DMS53 treated with DMSO at 0.1 percent for 48 hours (cell line): ENCODE data around the gene REEP3.

ENCODE experiments used
- DNase-seq: peaks from one replicate; lab custom pipeline; 2025; ENCODE audit not compliant: unreplicated experiment; lab: John Stamatoyannopoulos, UW

REEP3 gene

DNA sequence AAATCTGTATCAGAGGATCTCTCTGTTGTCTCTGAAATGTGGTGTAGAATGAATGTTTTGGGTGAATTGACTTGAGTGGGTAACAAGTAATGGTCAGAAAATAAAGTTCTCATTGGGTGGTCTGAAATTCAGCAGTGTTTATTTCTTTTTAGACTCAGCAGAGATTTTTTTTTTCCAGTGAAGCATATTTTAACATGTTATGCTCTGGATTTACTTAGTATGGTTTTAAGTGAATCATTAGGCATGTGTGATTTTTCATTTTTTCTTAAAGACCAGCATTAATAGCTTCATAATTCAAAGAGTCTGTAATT lies 63.5 kb downstream of the REEP3 start:
- no peak for DNase-seq

DNA sequence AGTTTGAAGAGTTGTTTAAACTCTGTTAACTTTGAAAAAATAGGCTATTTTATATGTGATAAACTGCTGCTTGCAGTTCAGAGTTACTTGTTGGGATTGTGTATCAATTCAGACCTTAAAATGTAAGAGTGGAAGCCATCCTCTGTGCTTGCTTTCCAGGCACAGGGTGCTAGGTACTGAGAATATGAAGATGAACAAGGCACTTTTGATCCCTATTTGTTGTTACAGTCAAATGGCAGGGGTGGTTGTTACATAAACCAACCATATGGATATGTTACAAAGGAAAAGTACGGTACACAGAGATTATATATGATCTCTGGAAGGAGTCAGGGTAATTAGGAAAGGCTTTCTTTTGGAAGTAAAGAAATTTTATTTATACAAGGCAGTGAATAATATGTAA lies 63.8 kb downstream of the REEP3 start:
- DNase-seq, result no peak

DNA sequence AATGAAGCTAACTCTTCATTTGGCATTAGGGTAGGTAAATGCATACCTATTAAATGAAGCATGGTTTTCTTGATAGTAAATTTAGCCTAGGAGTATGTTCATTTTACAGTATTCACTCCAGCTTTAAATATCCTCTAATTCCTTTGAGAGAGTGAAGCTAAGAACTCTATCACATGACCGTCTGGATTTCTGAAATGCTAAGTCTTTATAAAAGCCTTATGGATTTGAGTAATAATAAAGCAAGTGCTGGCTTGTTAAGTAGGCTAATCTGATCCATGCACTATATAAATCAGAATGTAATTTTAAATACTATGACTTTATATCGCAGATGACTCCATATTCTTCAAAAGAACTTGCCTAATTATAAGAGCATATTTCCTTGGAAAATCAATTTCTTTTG lies 64.8 kb downstream of the REEP3 start:
- DNase-seq, result no peak

DNA sequence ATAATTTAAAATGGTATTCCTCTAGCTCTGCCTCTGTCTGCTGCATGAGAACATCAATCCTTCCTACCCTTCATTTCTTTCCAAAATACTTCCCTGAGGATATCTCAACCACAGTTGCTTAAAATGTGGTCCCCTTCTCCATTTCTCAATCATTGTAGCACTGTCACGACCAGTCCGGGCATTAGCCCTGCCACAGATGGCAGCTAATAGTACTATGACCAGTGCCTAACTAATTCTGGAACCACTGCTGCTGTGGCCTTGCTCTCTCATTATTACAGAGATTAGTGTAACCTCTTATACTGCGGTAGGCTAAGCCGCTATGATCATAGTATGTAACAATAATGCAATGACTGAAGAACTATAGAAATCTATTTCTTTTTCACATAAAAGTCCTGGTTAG lies 66.0 kb downstream of the REEP3 start:
- no peak for DNase-seq

DNA sequence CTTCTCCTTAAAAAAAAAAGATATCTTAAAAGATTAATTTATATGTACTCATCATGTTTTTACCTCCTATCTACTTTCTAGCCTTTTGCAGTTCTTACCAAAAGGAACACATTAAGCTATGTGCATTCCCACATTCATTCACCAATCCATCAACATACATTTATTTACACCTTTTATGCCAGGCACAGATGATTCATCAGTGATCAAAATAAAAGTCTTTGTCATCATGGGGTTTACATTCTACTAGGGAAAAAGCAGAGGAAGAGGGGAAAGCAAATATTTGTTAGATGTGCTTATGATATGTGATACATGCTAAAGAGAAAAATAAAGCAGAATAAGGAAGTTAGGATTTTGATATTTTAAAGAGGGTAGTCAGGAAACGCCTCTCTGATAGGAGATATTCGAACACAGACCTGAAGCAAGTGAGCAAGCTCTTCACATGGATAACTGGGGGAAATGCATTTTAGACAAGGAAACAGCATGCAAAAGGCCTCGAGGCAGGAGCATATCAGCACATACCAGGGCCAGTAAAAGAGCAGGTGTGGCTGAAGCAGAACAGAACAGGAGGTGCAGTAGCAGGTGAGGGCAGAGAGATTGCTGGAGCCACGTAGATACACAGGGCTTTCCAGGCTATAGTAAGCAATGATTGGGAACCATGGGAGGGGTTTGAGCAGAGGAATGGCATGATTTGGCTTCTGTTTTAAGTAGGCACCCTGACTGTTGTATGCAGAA lies 67.4 kb downstream of the REEP3 start:
- DNase-seq, result peak; percentile 84

DNA sequence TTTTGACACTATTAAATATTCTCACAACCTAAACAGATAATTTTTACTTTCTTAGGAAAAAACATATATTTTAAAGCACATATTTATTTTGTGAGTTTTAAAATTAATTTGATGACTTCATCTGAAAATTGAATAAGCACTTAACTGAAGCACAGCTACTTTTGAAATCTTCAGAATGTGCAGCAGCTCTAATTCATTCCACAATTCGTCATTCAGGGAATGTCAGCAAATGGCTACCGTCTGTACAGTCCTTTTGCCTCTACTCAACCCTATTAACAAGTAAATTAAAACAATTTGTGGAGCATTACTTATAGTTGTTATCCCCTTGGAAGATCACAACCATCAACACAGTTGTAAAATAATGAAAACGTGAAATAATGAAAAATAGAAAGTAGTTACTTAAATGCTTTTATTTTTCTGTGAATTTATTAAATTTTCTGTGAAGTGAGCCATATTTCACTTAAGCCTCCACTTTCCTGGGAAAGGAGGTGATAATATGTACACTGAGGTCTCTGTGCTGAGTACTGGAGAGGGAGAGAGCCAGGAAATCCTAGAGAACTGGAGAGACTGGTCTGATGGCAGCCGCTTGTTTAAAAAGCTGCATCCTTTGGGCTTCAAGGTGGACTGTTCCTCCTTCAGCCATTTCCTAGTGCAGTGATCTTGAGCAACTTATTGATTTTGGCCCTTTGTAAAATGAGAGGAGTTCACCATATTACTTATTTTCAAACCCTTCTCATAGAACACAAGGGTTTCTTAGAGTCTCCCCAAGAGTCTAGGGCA lies 70.6 kb downstream of the REEP3 start:
- no peak for DNase-seq

DNA sequence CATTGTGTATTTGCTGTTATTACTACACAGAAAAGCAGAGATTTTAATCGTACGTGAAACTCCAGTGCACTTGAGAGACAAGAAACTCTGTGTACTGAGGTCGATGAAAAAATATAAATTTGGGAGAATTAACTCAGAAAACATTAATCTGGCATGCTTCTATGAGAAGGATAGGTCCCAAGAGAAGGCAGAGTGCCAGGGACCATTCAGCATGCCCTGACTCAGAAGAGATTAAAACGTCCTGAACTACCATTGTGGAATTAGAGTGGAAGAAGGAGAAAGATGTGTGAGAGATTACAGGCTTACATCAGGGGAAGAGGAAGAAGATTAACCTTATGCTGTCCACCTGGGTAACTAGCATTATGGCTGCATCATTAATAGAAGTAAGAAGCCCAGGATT lies 72.4 kb downstream of the REEP3 start:
- no peak for DNase-seq

DNA sequence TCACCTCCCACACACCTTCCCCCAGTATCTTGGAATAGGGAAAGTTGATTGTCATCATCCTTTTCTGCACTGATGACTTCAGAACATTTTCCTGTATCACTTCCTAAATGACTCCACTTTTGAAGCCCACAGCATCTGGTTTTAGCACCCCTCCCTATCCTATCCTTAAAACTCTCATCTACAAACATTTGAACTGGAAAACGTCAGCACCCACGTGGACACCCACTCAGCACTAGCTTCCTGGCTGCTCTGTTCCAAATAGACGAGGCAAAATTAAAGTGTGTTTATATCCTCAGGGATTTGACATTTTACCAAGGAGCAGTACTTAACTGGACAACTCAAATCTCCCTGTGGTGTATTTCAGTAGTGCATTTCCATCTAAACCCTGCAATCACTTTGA lies 73.9 kb downstream of the REEP3 start:
- DNase-seq, result no peak

DNA sequence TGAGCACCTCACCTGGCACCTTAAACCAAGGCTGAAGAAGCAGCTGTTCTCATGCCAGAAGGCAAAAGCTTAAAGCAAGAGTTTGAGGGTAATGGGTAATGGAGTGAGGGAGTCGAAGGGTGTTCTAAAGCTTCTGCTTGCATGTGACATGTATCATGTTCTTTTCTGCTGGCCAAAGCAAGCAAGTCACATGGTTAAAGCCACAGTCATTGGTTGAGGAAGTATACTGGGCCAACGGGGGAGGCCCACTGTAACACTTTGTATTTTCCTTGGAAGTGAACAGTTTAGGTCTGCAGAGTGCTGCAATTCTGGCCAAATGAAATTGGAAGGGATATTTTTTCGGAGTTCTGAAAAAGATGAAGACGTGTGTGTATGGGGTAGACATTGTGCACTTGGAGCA lies 75.7 kb downstream of the REEP3 start:
- no peak for DNase-seq

DNA sequence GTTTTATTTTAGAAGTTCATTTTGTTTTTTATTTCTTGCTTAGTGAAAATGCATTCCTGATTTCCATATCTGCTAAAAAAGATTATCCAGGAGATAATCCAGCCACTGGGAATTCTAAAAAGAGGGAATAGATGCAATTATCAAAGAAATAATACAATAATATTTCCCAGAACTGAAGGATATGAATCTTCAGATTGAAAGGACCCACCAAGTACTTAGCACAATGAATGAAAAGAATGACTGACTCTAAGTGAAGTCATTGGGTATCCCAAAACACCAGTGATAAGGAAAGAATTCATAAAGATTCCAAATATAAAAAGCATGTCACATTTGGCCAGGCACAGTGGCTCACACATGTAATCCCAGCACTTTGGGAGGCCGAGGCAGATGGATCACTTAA lies 79.3 kb downstream of the REEP3 start:
- DNase-seq, result no peak

DNA sequence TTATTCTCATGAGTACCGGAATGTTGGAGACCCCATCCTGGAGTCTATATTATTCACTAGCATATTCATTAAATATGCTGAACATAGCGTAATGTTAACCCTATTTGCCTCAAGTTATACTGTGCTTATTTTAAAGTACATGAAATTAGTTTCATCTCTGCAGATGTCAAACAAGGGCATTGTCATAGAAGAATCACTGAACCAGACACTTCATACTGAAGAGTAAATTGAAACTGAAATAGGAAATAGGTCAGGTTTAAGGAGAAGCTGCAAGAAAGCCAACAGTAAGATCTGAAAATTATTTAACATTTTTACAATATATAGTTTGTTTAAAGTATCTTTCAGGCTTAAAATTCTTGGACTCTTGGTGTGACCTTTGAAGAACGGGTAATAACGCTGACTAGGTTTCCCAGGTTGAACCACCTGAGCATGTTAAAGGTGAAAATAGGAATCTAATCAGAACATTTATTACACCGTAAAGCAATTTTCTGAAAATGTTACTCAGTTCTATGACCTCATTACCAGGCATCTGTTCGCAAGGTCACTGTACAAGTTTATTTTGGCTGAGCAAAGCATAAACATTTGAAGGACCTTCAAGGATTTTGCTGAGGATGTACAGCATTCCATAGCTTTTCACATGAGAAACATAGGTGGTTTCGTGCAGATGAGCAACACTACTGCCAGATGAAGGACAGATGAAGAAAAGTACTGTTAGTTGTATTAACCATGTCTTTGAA lies 82.7 kb downstream of the REEP3 start:
- DNase-seq, result no peak

DNA sequence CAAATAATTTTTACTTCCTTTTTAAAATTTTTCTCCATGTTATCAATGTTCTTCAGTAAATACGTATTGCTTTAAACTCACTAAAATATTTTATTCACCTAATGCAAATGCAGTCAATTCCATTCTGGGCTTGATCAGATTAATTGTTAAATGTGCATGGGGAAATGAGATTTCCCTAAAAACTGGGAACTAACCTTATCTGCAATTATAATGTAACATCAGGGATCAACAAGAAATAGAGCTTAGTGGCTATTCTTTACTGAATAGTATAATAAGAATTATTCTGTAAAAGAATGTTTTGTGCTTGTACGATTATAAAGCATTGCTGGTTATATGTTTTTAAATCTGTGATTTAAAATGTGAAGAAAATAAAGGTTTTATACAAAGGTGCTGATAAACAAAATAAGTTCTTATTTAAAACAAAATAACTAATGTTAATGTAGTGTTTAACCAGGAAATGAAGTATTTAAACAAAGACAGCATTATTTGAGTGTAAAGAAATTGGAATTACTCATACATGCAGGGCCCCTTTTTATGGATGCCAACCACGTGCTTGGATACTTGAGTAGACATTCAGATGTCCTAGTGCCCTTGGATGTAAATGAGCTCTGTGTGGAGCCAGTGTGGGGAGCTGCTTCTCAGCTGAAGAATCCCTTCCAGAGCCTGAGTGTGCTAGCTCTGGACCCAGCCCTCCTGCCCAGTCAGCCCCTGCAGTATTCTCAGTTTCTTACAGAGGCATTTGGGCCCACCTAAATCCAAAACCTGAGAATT lies 84.2 kb downstream of the REEP3 start:
- DNase-seq, result peak; percentile 10

DNA sequence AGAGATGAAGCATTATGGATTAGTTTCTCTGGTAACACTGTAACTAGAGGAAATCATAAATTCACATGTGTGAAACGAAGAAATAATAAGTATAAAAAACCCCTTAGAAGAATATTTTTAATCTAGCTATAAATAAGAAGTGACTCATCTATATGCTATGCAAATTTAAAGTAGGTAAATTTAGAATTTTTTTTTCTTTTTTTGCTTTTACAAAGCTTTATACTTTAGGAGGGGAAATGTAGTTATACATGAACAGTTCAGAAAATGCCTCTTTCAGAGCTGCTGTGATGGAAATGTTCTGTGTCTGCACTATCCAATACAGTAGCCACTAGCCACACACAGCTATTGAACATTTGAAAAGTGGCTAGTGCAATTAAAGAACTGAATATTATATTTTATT lies 87.3 kb downstream of the REEP3 start:
- DNase-seq, result no peak

DNA sequence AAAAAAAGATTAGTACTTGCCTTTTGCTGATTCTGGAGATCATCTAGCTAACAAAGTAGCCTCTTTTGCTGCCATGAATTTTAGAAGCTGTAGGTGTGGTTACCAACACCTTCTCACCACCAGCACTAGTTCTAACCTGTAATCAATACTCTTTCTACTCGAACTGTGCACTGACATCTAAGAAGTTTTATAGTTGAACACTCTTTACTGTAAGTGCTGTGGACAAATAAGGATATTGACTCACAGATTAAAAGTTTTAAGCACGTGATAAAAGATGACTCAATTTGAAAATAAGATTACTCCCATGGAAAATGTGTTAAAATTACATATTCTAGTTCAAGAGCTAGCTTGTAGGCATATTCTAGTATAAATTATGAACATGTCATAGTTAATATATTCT lies 89.9 kb downstream of the REEP3 start:
- DNase-seq, result no peak

DNA sequence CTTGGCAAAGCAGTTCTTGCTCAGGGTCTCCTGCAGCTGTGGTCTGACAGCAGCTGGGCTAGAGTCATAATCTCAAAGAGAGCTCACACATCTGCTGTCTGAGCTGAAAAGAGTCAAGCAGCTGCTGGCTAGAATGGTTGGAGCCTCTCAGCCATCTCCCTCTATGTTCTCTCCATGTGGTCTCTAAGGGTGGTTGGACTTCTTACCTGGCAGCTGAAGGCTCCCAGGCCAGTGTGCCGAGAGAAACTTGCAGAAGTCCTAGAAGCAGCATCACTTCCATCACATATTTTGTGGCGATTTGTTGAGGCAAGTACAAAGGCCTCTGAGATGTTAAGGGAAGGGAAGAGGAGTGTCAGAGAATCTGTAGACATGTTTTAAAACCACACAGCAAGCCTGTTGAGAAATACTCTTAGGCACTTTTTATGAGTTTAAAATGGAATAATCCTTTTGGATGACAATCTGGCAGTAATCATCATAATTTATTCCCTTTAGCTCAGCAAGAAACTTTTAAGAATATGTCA lies 93.2 kb downstream of the REEP3 start:
- DNase-seq, result no peak

DNA sequence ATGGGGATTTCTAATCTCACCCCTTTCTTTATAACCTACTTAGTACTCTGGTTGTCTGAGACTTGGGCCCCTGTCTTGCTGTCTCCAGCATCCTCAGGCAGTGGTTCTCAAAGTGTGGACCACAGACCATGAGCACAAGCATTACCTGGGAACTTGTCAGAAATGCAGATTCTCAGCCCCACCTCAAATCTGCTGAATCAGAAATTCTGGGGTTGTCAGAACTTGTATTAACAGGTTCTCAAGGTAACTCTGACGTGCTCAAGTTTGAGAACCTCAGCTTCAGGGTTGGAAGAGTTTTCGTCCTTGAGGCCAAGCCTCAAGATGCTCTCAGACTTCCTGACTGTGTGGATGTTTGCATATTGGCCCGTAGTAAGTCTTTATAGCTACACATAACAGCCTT lies 97.4 kb downstream of the REEP3 start:
- DNase-seq, result no peak

DNA sequence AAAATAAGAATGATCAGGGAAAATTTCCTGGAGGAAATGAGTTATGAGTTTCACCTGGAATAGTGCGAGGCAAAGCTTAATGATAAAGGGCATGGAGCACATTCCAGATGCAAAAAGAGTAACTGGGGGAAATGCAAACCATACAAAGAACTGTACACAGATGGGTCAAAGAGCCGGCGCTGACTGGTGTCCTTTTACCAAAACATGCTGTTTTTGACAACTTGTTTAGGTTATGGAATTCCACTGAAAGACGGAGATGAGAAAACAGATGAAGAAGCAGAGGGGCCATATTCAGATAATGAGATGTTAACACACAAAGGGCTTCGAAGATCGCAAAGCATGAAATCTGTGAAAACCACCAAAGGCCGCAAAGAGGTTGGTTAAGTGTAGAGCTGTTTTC lies 98.2 kb downstream of the REEP3 start:
- no peak for DNase-seq

DNA sequence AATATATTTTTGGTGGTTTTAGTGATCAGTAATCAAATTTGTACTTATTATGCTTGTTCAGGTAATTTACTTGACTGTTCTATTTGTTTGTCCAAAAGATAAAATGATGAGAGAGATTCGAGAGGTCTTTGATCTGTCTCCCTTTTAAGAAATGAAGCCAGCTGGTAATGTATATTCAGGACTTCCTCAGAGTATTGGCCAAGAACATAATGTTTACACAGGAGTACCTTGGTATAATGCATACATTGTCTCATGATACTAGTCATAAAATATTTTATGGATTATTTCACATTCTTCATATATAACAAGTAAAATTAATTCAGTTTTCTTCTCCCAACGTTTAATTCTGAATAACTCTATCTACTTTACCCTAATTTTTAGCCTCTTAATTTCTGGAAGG lies 100.9 kb downstream of the REEP3 start:
- DNase-seq, result no peak

DNA sequence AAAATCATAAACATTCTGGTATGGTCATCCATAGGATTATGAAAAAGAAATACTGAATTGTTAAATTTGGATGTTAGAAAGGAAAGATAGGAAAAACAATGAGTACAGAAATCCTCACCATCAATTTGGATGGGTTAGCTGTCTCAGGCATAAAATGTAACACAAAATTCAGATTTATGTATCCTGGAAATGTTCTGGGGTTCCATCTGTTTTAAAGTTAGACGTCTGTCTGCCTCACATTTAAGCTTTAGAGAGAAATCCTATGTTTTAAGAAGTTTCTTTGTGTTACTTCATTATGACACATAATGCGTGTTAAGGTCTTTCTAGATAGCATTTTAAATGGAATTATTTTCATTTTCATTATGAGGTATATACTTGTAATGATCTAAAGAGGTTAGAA lies 103.5 kb downstream of the REEP3 start:
- no peak for DNase-seq

DNA sequence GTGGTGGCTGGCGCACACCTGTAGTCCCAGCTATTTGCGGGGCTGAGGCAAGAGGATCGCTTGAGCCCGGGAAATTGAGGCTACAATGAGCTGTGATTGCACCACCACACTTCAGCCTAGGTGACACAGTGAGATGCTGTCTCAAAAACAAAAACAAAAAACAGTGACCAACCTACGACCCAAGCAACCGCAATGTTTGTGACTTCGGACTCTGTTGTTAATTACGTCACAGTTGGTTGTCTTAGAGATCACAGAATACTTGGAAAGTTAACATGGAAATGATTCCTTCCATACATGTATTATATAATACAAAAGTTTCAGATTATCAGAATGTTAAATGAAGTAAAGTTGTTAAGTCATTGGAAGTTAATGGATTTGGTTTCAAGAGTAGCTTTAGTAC lies 106.2 kb downstream of the REEP3 start:
- no peak for DNase-seq

DNA sequence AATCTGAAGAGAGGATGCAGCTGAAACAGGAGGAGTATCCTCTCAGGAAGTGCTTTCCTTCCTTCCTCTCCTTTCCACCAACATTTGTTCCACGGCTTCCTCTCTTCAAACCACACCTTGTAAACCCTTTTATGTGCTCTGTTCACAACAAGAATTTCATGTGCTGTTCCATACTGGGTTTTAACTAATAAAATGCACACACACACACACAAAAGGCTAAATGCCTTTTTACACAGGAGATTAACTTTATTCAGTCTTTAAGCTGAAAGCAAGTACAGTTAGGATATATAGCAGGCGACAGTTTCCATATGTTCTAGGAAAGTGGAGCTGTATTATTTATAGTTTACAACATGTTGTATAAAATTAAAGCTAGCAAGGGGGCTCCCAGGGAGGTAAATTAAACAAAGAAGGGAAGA lies 106.7 kb downstream of the REEP3 start:
- no peak for DNase-seq
